HEK293 (cell line): ENCODE results near the gene TMEM87B.

Source experiments
- BCL11B ChIP-seq: fragments of 450-650 bp; formaldehyde crosslinking; IDR thresholded peaks from 2 replicates; pipeline ENCODE4 v1.5.1; 2016; ENCODE audit warnings: low read depth, missing biosample characterization, missing genetic modification characterization
- GLI4 ChIP-seq: fragments of 450-650 bp; formaldehyde crosslinking; IDR thresholded peaks from 2 replicates; pipeline ENCODE4 v1.5.1; 2016; ENCODE audit warnings: missing biosample characterization, missing genetic modification characterization
- MZF1 ChIP-seq: fragments of 450-650 bp; formaldehyde crosslinking; IDR thresholded peaks from 2 replicates; pipeline ENCODE4 v1.5.1; 2017; ENCODE audit warnings: missing biosample characterization, missing genetic modification characterization, borderline replicate concordance
- SETDB1 ChIP-seq: IDR thresholded peaks from one replicate; pipeline ENCODE4 v1.6.1; 2017; ENCODE audit warnings: mild to moderate bottlenecking, low read length, moderate library complexity, mixed read lengths; ENCODE audit not compliant: insufficient read length
- TCF7L2 ChIP-seq: IDR thresholded peaks from 2 replicates; pipeline ENCODE4 v1.6.1; 2011; ENCODE audit warnings: low read depth, mild to moderate bottlenecking, inconsistent platforms, low read length, moderate library complexity, borderline replicate concordance
- ZBTB20 ChIP-seq: fragments of 450-650 bp; formaldehyde crosslinking; IDR thresholded peaks from 2 replicates; pipeline ENCODE4 v1.5.1; 2016; ENCODE audit warnings: missing biosample characterization, missing genetic modification characterization
- ZBTB48 ChIP-seq: fragments of 450-650 bp; formaldehyde crosslinking; IDR thresholded peaks from 2 replicates; pipeline ENCODE4 v1.5.1; 2016; ENCODE audit warnings: missing biosample characterization, missing genetic modification characterization
- ZNF23 ChIP-seq: fragments of 450-650 bp; formaldehyde crosslinking; IDR thresholded peaks from 2 replicates; pipeline ENCODE4 v1.5.1; 2016; ENCODE audit warnings: missing biosample characterization, missing genetic modification characterization, borderline replicate concordance
- ZNF335 ChIP-seq: fragments of 450-650 bp; formaldehyde crosslinking; conservative IDR thresholded peaks from 2 replicates; pipeline ENCODE4 v1.5.1; 2016; ENCODE audit warnings: missing biosample characterization, missing genetic modification characterization
- ZNF776 ChIP-seq: fragments of 450-650 bp; formaldehyde crosslinking; IDR thresholded peaks from 2 replicates; pipeline ENCODE4 v1.5.0; 2017; ENCODE audit warnings: missing biosample characterization, missing genetic modification characterization, borderline replicate concordance
- TF ChIP-seq, protein P1 (sequence below): fragments of 450-650 bp; formaldehyde crosslinking; IDR thresholded peaks from 2 replicates; pipeline ENCODE4 v1.5.1; 2016; ENCODE audit warnings: missing biosample characterization, missing genetic modification characterization
- TF ChIP-seq, protein P2 (sequence below): fragments of 450-650 bp; formaldehyde crosslinking; IDR thresholded peaks from 2 replicates; pipeline ENCODE4 v1.5.0; 2017; ENCODE audit warnings: missing biosample characterization, missing genetic modification characterization, borderline replicate concordance
- TF ChIP-seq, protein P3 (sequence below): fragments of 450-650 bp; IDR thresholded peaks from 2 replicates; pipeline ENCODE4 v1.5.1; 2018; ENCODE audit warnings: missing biosample characterization, missing genetic modification characterization
- TF ChIP-seq, protein P4 (sequence below): fragments of 450-650 bp; formaldehyde crosslinking; IDR thresholded peaks from 2 replicates; pipeline ENCODE4 v1.5.1; 2016; ENCODE audit warnings: missing biosample characterization, missing genetic modification characterization

DNA sequence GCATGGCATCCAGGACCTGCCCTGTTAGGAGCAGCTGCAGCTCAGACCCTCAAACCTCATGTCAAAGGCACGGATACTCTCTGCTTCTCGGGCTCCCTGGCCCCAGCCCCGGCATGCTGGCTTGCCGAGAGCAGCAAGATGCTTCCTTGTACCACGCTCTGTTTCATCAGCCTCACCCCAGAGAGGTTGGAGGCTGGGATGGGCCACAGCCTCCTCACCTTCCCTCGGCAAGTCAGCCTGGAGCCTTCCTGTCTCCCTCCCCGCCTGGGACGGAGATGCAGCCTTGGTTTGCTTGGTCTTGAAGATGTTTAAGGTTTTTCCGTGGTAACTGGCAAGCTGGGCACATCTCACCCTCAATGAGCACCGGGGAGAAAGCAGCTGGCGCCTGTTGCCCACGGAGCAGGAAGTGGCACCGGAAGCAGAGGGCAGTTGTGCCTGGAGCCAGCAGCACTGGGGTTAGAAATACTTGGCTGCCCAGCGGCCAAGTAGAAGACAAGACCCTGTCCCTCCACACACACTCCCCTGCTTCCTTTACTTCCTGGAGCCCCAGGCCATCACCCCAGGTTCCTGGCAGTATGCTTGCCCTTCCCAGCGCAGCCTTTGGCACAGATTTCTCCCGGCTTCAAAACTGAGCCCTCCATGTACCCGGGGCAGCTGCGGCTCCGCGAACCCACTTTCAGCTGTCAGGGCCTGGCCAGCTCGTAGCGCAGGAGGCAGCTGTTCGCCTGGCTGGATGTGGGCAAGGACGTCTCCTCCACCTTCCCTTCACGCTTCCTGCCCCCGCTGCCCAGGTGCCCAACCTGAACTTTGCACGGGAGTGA is 100.5 kb downstream of the TMEM87B start:
- TF ChIP-seq ZNF335 (tag by site-specific recombination), result no peak
- TF ChIP-seq, protein P1, sequence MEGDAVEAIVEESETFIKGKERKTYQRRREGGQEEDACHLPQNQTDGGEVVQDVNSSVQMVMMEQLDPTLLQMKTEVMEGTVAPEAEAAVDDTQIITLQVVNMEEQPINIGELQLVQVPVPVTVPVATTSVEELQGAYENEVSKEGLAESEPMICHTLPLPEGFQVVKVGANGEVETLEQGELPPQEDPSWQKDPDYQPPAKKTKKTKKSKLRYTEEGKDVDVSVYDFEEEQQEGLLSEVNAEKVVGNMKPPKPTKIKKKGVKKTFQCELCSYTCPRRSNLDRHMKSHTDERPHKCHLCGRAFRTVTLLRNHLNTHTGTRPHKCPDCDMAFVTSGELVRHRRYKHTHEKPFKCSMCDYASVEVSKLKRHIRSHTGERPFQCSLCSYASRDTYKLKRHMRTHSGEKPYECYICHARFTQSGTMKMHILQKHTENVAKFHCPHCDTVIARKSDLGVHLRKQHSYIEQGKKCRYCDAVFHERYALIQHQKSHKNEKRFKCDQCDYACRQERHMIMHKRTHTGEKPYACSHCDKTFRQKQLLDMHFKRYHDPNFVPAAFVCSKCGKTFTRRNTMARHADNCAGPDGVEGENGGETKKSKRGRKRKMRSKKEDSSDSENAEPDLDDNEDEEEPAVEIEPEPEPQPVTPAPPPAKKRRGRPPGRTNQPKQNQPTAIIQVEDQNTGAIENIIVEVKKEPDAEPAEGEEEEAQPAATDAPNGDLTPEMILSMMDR (tag by site-specific recombination), result no peak
- no peak for TF ChIP-seq ZBTB48 (tag by site-specific recombination)
- no peak for TF ChIP-seq SETDB1
- TF ChIP-seq, protein P2, sequence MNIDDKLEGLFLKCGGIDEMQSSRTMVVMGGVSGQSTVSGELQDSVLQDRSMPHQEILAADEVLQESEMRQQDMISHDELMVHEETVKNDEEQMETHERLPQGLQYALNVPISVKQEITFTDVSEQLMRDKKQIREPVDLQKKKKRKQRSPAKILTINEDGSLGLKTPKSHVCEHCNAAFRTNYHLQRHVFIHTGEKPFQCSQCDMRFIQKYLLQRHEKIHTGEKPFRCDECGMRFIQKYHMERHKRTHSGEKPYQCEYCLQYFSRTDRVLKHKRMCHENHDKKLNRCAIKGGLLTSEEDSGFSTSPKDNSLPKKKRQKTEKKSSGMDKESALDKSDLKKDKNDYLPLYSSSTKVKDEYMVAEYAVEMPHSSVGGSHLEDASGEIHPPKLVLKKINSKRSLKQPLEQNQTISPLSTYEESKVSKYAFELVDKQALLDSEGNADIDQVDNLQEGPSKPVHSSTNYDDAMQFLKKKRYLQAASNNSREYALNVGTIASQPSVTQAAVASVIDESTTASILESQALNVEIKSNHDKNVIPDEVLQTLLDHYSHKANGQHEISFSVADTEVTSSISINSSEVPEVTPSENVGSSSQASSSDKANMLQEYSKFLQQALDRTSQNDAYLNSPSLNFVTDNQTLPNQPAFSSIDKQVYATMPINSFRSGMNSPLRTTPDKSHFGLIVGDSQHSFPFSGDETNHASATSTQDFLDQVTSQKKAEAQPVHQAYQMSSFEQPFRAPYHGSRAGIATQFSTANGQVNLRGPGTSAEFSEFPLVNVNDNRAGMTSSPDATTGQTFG (tag by site-specific recombination), result no peak
- no peak for TF ChIP-seq TCF7L2
- no peak for TF ChIP-seq ZNF23 (tag by site-specific recombination)
- TF ChIP-seq GLI4 (tag by site-specific recombination), result no peak
- TF ChIP-seq, protein P3, sequence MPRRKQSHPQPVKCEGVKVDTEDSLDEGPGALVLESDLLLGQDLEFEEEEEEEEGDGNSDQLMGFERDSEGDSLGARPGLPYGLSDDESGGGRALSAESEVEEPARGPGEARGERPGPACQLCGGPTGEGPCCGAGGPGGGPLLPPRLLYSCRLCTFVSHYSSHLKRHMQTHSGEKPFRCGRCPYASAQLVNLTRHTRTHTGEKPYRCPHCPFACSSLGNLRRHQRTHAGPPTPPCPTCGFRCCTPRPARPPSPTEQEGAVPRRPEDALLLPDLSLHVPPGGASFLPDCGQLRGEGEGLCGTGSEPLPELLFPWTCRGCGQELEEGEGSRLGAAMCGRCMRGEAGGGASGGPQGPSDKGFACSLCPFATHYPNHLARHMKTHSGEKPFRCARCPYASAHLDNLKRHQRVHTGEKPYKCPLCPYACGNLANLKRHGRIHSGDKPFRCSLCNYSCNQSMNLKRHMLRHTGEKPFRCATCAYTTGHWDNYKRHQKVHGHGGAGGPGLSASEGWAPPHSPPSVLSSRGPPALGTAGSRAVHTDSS (tag by site-specific recombination), result no peak
- TF ChIP-seq ZBTB20, result no peak
- no peak for TF ChIP-seq ZNF776 (tag by site-specific recombination)
- TF ChIP-seq, protein P4, sequence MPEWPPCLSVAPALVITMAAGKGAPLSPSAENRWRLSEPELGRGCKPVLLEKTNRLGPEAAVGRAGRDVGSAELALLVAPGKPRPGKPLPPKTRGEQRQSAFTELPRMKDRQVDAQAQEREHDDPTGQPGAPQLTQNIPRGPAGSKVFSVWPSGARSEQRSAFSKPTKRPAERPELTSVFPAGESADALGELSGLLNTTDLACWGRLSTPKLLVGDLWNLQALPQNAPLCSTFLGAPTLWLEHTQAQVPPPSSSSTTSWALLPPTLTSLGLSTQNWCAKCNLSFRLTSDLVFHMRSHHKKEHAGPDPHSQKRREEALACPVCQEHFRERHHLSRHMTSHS (tag by site-specific recombination), result no peak
- no peak for TF ChIP-seq MZF1 (tag by site-specific recombination)
- no peak for TF ChIP-seq BCL11B
